Epidermal melanocyte (primary cell): ENCODE measurements around the gene ATE1.
A peak's percentile ranks its signal among the peaks of the same experiment; 100 is the strongest.
"Not testable (repeated sequence)": the region's sequence is repeated elsewhere in the genome, so short reads cannot be mapped to it uniquely, and the experiment has no call there.

ENCODE experiments used
- DNase-seq: peaks from one replicate; pipeline ENCODE4 v3.0.0; 2011; ENCODE audit warnings: low spot score; ENCODE audit not compliant: insufficient read length

The ATE1 gene

DNA sequence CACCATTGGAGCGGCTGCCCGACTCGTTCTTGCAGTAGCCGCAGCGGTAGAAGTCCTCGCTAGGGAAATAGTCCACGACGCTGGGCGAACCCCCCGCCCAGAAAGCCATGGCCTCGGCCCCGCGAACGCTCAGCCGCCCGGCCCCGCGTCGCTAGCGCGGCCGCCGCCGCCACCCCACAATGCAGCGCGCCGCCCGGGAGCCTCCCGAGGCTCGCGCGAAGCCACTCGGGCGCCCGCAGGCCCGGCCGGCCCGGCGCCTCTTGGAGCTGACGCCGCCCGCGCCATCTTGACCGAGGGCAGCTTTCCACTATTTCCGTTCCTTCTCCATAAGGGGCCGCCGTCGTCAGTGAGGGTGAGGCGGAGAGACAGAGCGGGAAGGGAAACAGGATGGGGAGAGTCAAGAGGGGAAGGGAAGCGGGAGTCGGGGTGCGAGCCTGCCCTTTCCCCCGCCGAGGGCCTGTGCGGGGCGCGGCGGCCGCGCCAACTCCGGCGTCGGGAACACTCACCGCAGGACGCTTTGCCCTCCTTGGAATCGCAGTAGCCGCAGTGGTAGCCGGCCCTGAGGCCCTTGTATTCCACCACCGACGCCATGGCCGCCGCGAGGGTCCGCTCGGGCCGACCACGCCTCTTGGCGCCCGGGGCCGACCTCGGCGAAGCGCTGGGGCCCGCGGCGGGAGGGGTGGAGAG lies at the start of gene ATE1:
ATE1 (minus strand) TSS at position 191 of the 687 bp plus-strand sequence; CDS start at position 109, 82 bp downstream.
- peak; percentile 85 for DNase-seq

DNA sequence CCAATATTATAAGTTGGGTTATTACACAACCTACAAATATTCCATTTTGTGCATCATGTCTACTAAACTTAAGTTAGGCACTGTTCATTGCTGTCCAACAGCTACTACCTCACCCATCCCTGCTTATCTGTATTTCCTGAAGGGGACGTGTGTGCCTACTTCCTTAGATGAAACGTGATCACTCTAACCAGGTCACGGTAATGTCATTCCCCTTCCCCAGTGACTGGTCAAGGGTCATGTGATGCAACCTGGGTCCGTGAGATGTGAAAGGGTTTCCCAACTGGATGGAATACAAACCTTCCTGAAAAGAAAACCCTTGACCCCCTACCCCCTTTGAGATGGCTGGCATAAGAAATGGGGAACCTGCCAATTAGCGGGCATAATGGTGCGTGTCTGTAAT lies 48.8 kb upstream of the ATE1 start:
- no peak for DNase-seq

GRCh38 chr10:121975295-121976086 lies 47.7 kb upstream of the ATE1 start:
- no peak for DNase-seq

DNA sequence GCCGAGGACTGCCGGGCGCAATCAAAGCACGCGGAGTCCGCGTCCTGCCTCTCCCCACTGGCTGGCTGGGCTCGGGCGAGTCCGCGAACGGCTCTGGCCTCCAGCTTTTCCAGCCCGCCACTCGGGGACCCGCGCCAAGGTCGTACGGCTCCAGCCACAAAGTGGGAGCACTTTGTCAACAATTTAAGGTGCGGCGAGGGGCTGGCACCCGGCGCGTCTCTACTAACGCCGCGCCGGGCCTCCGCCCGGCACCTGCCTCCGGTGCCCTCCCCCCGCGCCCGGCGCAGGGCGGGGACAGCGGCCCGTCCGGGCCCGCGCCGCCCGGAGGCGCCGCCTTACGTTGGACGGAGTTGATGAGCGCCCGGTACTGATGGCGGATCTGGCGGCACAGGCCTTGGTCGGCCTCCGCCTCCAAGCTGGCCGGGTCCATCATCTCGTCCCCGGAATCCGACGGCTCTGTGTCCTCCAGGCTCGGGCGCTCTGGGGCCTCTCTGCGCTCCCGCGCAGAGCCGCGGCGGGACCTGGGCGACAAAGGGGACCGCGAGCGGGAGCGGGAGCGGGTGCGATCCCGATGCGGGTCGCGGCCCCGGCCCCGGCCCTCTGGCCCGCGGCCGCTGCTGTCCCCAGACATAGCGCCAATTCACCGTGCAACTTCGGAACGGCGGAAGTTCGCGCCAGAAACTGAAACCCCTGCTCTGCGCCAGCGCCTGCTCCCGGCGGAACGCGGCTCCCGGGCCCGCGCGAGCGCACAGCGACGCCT lies 46.9 kb upstream of the ATE1 start, which contains the start of gene NSMCE4A:
NSMCE4A (minus strand) TSS at position 683 of the 760 bp plus-strand sequence; CDS start at position 631, 52 bp downstream.
- peak; percentile 77 for DNase-seq

DNA sequence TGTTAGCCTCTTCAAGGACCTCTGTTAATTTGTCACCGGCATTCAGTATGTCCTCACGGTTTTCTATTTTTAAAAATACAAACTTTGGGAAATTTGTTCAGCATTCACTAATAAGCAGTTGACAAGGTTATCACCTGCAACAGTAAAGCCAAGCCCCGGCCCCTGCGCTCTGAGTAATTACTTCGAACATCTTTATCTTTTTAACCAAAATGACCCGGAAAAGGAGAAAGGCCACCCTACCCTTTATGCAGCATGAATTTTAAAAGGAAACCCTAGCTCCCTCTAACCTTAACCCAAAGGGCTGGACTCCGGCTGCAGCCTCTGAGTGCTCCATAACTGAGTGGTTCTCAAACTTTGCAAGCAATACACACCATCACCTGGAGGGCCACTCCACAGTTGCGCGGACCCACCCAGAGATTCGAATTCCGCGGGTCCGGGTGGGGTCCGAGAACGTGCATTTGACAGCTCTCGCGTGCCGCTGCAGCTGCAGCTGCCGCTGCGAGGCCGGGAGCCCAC lies 46.2 kb upstream of the ATE1 start:
- DNase-seq: no peak

GRCh38 chr10:121969086-121969485 lies 41.3 kb upstream of the ATE1 start:
- not testable (repeated sequence) for DNase-seq

DNA sequence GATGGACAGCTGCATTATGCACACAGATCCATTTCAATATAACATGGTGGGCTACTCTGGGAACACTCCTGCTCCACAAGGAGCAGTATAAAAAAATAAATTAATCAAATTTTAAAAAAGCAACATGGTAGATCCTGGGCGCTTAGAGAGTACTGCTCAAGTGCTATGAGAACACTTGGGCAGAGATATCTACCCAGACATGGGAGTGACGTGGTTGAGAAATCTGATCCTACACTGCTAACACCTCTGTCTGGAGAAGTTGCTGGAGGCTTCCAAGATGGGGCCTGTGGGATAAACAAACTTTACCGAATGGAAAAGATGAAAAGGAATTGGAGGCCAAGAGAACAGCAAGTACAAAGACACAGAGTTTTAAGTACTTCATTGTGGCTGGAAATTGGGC lies 38.2 kb upstream of the ATE1 start:
- no peak for DNase-seq

- DNase-seq: no peak
Observed at GRCh38 chr10:121961456-121961855, 33.6 kb upstream of the ATE1 start.

- no peak for DNase-seq
Observed at GRCh38 chr10:121959671-121960070, 31.8 kb upstream of the ATE1 start.

GRCh38 chr10:121956111-121957061 lies 28.6 kb upstream of the ATE1 start:
- DNase-seq: no peak

GRCh38 chr10:121952226-121952625 lies 24.4 kb upstream of the ATE1 start:
- no peak for DNase-seq

GRCh38 chr10:121949451-121949850 lies 21.6 kb upstream of the ATE1 start:
- no peak for DNase-seq

DNA sequence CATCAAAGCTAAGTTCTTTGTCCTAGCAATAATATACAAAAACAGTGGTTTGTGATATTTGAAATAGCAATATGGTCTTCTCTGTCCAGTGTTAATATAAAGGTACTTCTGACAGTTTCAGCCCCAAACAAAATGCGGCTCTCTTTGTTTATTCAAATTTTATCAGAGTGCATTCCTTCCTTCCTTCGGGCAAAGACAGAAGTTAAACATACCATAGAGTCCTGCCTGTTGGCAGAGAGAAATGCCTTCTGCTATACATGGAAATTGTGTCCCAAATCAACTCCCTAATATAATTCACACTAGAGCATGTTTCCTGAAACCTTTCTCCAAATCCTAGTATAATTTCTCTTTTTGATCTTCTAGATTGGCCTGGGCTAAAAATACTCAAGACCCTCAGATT lies 21.2 kb upstream of the ATE1 start:
- no peak for DNase-seq

DNA sequence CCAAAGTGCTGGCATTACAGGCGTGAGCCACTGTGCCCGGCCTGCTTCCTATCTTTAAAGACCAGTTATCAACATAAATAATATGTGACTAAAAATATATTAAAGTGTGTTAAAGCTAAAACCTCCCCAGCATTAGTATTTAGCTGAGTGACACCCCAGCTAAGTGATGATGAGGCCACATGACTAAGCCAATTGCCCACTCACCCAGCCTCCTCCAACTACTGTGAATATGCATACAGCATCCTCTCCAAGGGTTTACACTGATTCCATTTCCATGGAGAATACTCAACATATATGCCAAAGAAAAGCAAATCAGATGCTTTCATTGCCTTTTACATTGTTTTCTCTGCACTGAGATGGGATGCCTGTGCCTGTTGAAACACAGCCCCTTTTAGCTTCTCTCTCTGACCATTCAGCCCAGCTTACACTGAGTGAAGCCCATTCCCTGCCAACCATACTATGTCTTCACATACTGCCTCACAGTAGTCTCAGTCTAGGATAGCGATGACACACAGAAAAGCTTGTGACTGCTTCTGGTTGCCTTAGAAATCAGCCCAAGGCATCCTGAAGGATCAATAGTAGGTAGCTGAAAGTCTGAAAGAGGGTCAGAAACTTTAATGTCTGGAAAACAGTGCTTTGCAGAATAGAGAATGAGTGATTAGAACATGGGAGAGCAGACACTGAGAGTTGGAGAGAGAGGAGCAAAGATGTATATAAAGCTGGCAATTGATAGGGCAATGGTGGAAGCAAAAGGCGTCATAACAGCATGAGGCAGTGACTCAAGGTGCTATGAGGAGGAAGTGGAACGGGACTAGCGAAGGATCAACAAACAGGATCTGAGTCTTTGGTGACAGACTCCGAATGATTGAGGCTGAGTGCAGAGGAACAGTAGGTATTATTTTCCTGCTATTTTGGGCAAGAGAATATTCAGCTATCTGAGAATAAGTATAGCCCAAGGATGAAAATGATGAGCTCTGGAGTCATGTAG lies 19.8 kb upstream of the ATE1 start:
- DNase-seq: no peak

- DNase-seq: no peak
Observed at GRCh38 chr10:121942749-121943416, 15.1 kb upstream of the ATE1 start.

GRCh38 chr10:121941532-121941931 lies 13.7 kb upstream of the ATE1 start:
- DNase-seq: no peak

GRCh38 chr10:121936295-121936694 lies 8.5 kb upstream of the ATE1 start:
- no peak for DNase-seq

- DNase-seq: no peak
Observed at GRCh38 chr10:121935702-121936101, 7.9 kb upstream of the ATE1 start.
